K562 (cell line): ENCODE results near the gene MICALL2. TPM values are rescaled to one million over a fixed set of nuclear protein-coding genes. Genes with fewer than 3 reads are reported as not detected.

Experiments used
- BRF1 ChIP-seq: IDR thresholded peaks from 3 replicates; pipeline ENCODE4 v1.6.1; 2011; ENCODE audit warnings: borderline replicate concordance, mild to moderate bottlenecking; ENCODE audit not compliant: insufficient read length; ENCODE audit errors: extremely low read depth
- HINFP ChIP-seq: fragments of 450-650 bp; conservative IDR thresholded peaks from 2 replicates; pipeline ENCODE4 v1.6.1; 2016; ENCODE audit warnings: missing genetic modification characterization, low read depth, mild to moderate bottlenecking, control low read depth, missing compliant biosample characterization
- MBD1 ChIP-seq: fragments of 250-450 bp; sonication (Bioruptor Pico); IDR thresholded peaks from 2 replicates; pipeline ENCODE4 v1.8.0; 2022; ENCODE audit warnings: inconsistent platforms
- NELFE ChIP-seq: IDR thresholded peaks from 2 replicates; pipeline ENCODE4 v1.6.1; 2011; ENCODE audit warnings: mild to moderate bottlenecking; ENCODE audit not compliant: insufficient read depth, insufficient read length
- PHB2 ChIP-seq: fragments of 450-650 bp; IDR thresholded peaks from 2 replicates; pipeline ENCODE4 v1.6.1; 2017; ENCODE audit warnings: low read depth
- PHF21A ChIP-seq: fragments of 450-650 bp; IDR thresholded peaks from 2 replicates; pipeline ENCODE4 v1.6.1; 2017; ENCODE audit warnings: low read depth, borderline replicate concordance
- RAD51 ChIP-seq: fragments of 450-650 bp; IDR thresholded peaks from 2 replicates; pipeline ENCODE4 v1.7.1; 2016; ENCODE audit warnings: low read depth, mild to moderate bottlenecking, borderline replicate concordance
- RFX7 ChIP-seq: fragments of 250-450 bp; sonication (Bioruptor Pico); IDR thresholded peaks from 2 replicates; pipeline ENCODE4 v1.5.1; 2021; ENCODE audit warnings: mild to moderate bottlenecking
- SMAD4 ChIP-seq: fragments of 250-450 bp; sonication (Bioruptor Pico); conservative IDR thresholded peaks from 2 replicates; pipeline ENCODE4 v1.8.0; 2021; ENCODE audit warnings: inconsistent platforms, mild to moderate bottlenecking, moderate library complexity
- ZNF407 ChIP-seq: fragments of 450-650 bp; IDR thresholded peaks from 2 replicates; pipeline ENCODE4 v1.6.1; 2016; ENCODE audit warnings: low read depth
- ZNF668 ChIP-seq: fragments of 250-450 bp; sonication (Bioruptor Pico); IDR thresholded peaks from 2 replicates; pipeline ENCODE4 v1.8.0; 2022; ENCODE audit warnings: mild to moderate bottlenecking, inconsistent platforms
- ZNF695 ChIP-seq: fragments of 450-650 bp; formaldehyde crosslinking; IDR thresholded peaks from 2 replicates; pipeline ENCODE4 v1.4.0; 2020; ENCODE audit warnings: mild to moderate bottlenecking, moderate library complexity
- ZNF740 ChIP-seq, 3 experiments: fragments of 200-800 bp in 1 of 3; sonication (Bioruptor generic) in 1 of 3; sonication (generic) in 1 of 3; formaldehyde crosslinking in 1 of 3; IDR thresholded peaks; 2 replicates each; pipeline versions ENCODE4 v1.6.1 to v1.8.0; 2016 to 2022; ENCODE audit warnings: mild to moderate bottlenecking in 2 of 3, missing compliant biosample characterization in 2 of 3, missing genetic modification characterization in 2 of 3, missing genetic modification reagents in 1 of 3
- ZNF778 ChIP-seq: fragments of 450-650 bp; formaldehyde crosslinking; IDR thresholded peaks from 2 replicates; pipeline ENCODE4 v1.4.0; 2020; ENCODE audit warnings: mild to moderate bottlenecking, moderate library complexity
- polyA plus RNA-seq, 8 experiments: library from polyadenylated mRNA; depleted of rRNA in 4 of 8; stranded (reverse) in 5 of 8; unstranded in 3 of 8; fragments of >200 nt; fragmentation: Nextera tagmentation in 2 of 8; fragmentation: Illumina TruSeq in 1 of 8; extraction: Ambion mirVana in 2 of 8; extraction: Trizol in 1 of 8; gene quantifications; 2 replicates each; pipeline versions ENCODE4 v1.2.1 to v1.2.3, GENCODE V29; 2011 to 2014; ENCODE audit warnings: inconsistent platforms in 1 of 8, missing spikeins in 1 of 8
- total RNA-seq, 7 experiments: library from RNA; depleted of rRNA in 6 of 7; stranded (reverse); fragments of >200 nt in 6 of 7; fragmentation: Illumina TruSeq in 2 of 7; extraction: Trizol in 2 of 7; gene quantifications; 2 replicates each; pipeline versions ENCODE4 v1.2.1 to v1.2.3, GENCODE V29; 2011 to 2021; ENCODE audit warnings: low replicate concordance in 1 of 7

The MICALL2 gene
- total and polyA plus RNA-seq, 9 of the 15 experiments (the other 6 are each of a cell fraction or from before 2014, with no cell fraction given), result 1.8 to 103 (median 17.0) TPM

- TF ChIP-seq ZNF407 (peak; percentile 4; the same call in 1 of the 2 replicates), MBD1 (no peak), HINFP (0 out of 2 replicates have a peak, but pooled peaks have one; percentile 43), BRF1 (no peak), PHB2 (no peak), RAD51 (no peak), PHF21A (peak; percentile 66; the same call in 1 of the 2 replicates), NELFE (no peak), ZNF778 (CRISPR knock-in tag) (no peak), ZNF695 (0 out of 2 replicates have a peak, but pooled peaks have one; percentile 42), SMAD4 (CRISPR knock-in tag) (peak; percentile 49; the same call in 1 of the 2 replicates), ZNF668 (CRISPR knock-in tag) (no peak), ZNF740 (CRISPR knock-in tag; IDR thresholded peaks at IDR 0.05) (peak; percentile 51; the same call in 1 of the 2 replicates), ZNF740 (tag; IDR thresholded peaks at IDR 0.05) (no peak), RFX7 (CRISPR knock-in tag) (no peak)
These were observed 1.8 kb upstream of the MICALL2 start (continued) for GRCh38 chr7:1460821-1461645.
